ENCODE measurements around the gene RHCG.
A peak's percentile ranks its signal among the peaks of the same experiment; 100 is the strongest.
"Not testable (repeated sequence)": the region's sequence is repeated elsewhere in the genome, so short reads cannot be mapped to it uniquely, and the experiment has no call there.

The RHCG gene

GRCh38 chr15:89489376-89489775 lies 7.0 kb downstream of the RHCG start:
- Histone ChIP-seq H3K9ac (ENCODE audit: low read depth, low read length) (no peak overlapping the region), H3K4me1 (ENCODE audit: control insufficient read depth, insufficient read depth, low read length) (no peaks in the 10 kb centered on the region), H3K9me3 (ENCODE audit: control insufficient read depth, insufficient read depth, low read length) (no peaks in the 10 kb centered on the region), H3K27me3 (ENCODE audit: control insufficient read depth, insufficient read depth, low read length) (peaks cover 21% of the 10 kb centered on the region), H3K36me3 (ENCODE audit: control insufficient read depth, insufficient read depth, low read length) (no peaks in the 10 kb centered on the region), H3K4me3 (ENCODE audit: low read depth, low read length) (no peak overlapping the region)

- Histone ChIP-seq H3K4me3 (ENCODE audit: low read depth, low read length) (no peak overlapping the region), H3K9me3 (ENCODE audit: control insufficient read depth, insufficient read depth, low read length) (no peaks in the 10 kb centered on the region), H3K27me3 (ENCODE audit: control insufficient read depth, insufficient read depth, low read length) (peaks cover 17% of the 10 kb centered on the region), H3K9ac (ENCODE audit: low read depth, low read length) (no peak overlapping the region), H3K4me1 (ENCODE audit: control insufficient read depth, insufficient read depth, low read length) (no peaks in the 10 kb centered on the region), H3K36me3 (ENCODE audit: control insufficient read depth, insufficient read depth, low read length) (no peaks in the 10 kb centered on the region)
These were observed 8.6 kb downstream of the RHCG start for GRCh38 chr15:89487791-89488190.

- H3K27me3 ChIP-seq (ENCODE audit: control insufficient read depth, insufficient read depth, low read length): peaks cover 17% of the 10 kb centered on the region
- no peak overlapping the region for H3K9ac ChIP-seq (ENCODE audit: low read depth, low read length)
- no peaks in the 10 kb centered on the region for H3K9me3 ChIP-seq (ENCODE audit: control insufficient read depth, insufficient read depth, low read length)
- no peak overlapping the region for H3K4me3 ChIP-seq (ENCODE audit: low read depth, low read length)
- no peaks in the 10 kb centered on the region for H3K36me3 ChIP-seq (ENCODE audit: control insufficient read depth, insufficient read depth, low read length)
- no peaks in the 10 kb centered on the region for H3K4me1 ChIP-seq (ENCODE audit: control insufficient read depth, insufficient read depth, low read length)
These were observed 9.7 kb downstream of the RHCG start for GRCh38 chr15:89486726-89487050.

GRCh38 chr15:89483079-89483478 lies 13.3 kb downstream of the RHCG start:
- no peaks in the 10 kb centered on the region for H3K36me3 ChIP-seq (ENCODE audit: control insufficient read depth, insufficient read depth, low read length)
- no peaks in the 10 kb centered on the region for H3K4me1 ChIP-seq (ENCODE audit: control insufficient read depth, insufficient read depth, low read length)
- H3K4me3 ChIP-seq (ENCODE audit: low read depth, low read length): no peak overlapping the region
- no peaks in the 10 kb centered on the region for H3K9me3 ChIP-seq (ENCODE audit: control insufficient read depth, insufficient read depth, low read length)
- H3K27me3 ChIP-seq (ENCODE audit: control insufficient read depth, insufficient read depth, low read length): peaks cover 19% of the 10 kb centered on the region
- no peak overlapping the region for H3K9ac ChIP-seq (ENCODE audit: low read depth, low read length)

GRCh38 chr15:89482139-89482538 lies 14.2 kb downstream of the RHCG start:
- peaks cover 14% of the 10 kb centered on the region for H3K27me3 ChIP-seq (ENCODE audit: control insufficient read depth, insufficient read depth, low read length)
- no peak overlapping the region for H3K4me3 ChIP-seq (ENCODE audit: low read depth, low read length)
- H3K9ac ChIP-seq (ENCODE audit: low read depth, low read length): no peak overlapping the region
- H3K9me3 ChIP-seq (ENCODE audit: control insufficient read depth, insufficient read depth, low read length): no peaks in the 10 kb centered on the region
- H3K36me3 ChIP-seq (ENCODE audit: control insufficient read depth, insufficient read depth, low read length): no peaks in the 10 kb centered on the region
- H3K4me1 ChIP-seq (ENCODE audit: control insufficient read depth, insufficient read depth, low read length): no peaks in the 10 kb centered on the region

GRCh38 chr15:89480505-89480904 lies 15.9 kb downstream of the RHCG start:
- peaks cover 8% of the 10 kb centered on the region for H3K27me3 ChIP-seq (ENCODE audit: control insufficient read depth, insufficient read depth, low read length)
- H3K4me1 ChIP-seq (ENCODE audit: control insufficient read depth, insufficient read depth, low read length): no peaks in the 10 kb centered on the region
- no peaks in the 10 kb centered on the region for H3K9me3 ChIP-seq (ENCODE audit: control insufficient read depth, insufficient read depth, low read length)
- no peak overlapping the region for H3K9ac ChIP-seq (ENCODE audit: low read depth, low read length)
- H3K36me3 ChIP-seq (ENCODE audit: control insufficient read depth, insufficient read depth, low read length): no peaks in the 10 kb centered on the region
- no peak overlapping the region for H3K4me3 ChIP-seq (ENCODE audit: low read depth, low read length)

- no peaks in the 10 kb centered on the region for H3K36me3 ChIP-seq (ENCODE audit: control insufficient read depth, insufficient read depth, low read length)
- no peaks in the 10 kb centered on the region for H3K9me3 ChIP-seq (ENCODE audit: control insufficient read depth, insufficient read depth, low read length)
- H3K9ac ChIP-seq (ENCODE audit: low read depth, low read length): no peak overlapping the region
- no peak overlapping the region for H3K4me3 ChIP-seq (ENCODE audit: low read depth, low read length)
- H3K4me1 ChIP-seq (ENCODE audit: control insufficient read depth, insufficient read depth, low read length): no peaks in the 10 kb centered on the region
- peaks cover 8% of the 10 kb centered on the region for H3K27me3 ChIP-seq (ENCODE audit: control insufficient read depth, insufficient read depth, low read length)
These were observed 17.2 kb downstream of the RHCG start for GRCh38 chr15:89479173-89479572.

GRCh38 chr15:89477411-89478242 lies 18.8 kb downstream of the RHCG start:
- Histone ChIP-seq H3K27me3 (ENCODE audit: control insufficient read depth, insufficient read depth, low read length) (peaks cover 8% of the 10 kb centered on the region), H3K4me1 (ENCODE audit: control insufficient read depth, insufficient read depth, low read length) (no peaks in the 10 kb centered on the region), H3K9me3 (ENCODE audit: control insufficient read depth, insufficient read depth, low read length) (no peaks in the 10 kb centered on the region), H3K36me3 (ENCODE audit: control insufficient read depth, insufficient read depth, low read length) (no peaks in the 10 kb centered on the region), H3K4me3 (ENCODE audit: low read depth, low read length) (no peak overlapping the region), H3K9ac (ENCODE audit: low read depth, low read length) (no peak overlapping the region)

GRCh38 chr15:89475661-89476060 lies 20.7 kb downstream of the RHCG start:
- no peak overlapping the region for H3K4me3 ChIP-seq (ENCODE audit: low read depth, low read length)
- no peak overlapping the region for H3K9ac ChIP-seq (ENCODE audit: low read depth, low read length)
- H3K27me3 ChIP-seq (ENCODE audit: control insufficient read depth, insufficient read depth, low read length): peaks cover 24% of the 10 kb centered on the region
- no peaks in the 10 kb centered on the region for H3K36me3 ChIP-seq (ENCODE audit: control insufficient read depth, insufficient read depth, low read length)
- H3K4me1 ChIP-seq (ENCODE audit: control insufficient read depth, insufficient read depth, low read length): peaks cover 2% of the 10 kb centered on the region
- H3K9me3 ChIP-seq (ENCODE audit: control insufficient read depth, insufficient read depth, low read length): no peaks in the 10 kb centered on the region

GRCh38 chr15:89472785-89473256 lies 23.6 kb downstream of the RHCG start:
- H3K4me1 ChIP-seq (ENCODE audit: control insufficient read depth, insufficient read depth, low read length): peaks cover 12% of the 10 kb centered on the region
- H3K4me3 ChIP-seq (ENCODE audit: low read depth, low read length): no peak overlapping the region
- no peaks in the 10 kb centered on the region for H3K9me3 ChIP-seq (ENCODE audit: control insufficient read depth, insufficient read depth, low read length)
- H3K36me3 ChIP-seq (ENCODE audit: control insufficient read depth, insufficient read depth, low read length): no peaks in the 10 kb centered on the region
- H3K9ac ChIP-seq (ENCODE audit: low read depth, low read length): no peak overlapping the region
- H3K27me3 ChIP-seq (ENCODE audit: control insufficient read depth, insufficient read depth, low read length): peaks cover 22% of the 10 kb centered on the region

GRCh38 chr15:89469426-89470096 lies 26.8 kb downstream of the RHCG start:
- peaks cover 38% of the 10 kb centered on the region for H3K27me3 ChIP-seq (ENCODE audit: control insufficient read depth, insufficient read depth, low read length)
- H3K9me3 ChIP-seq (ENCODE audit: control insufficient read depth, insufficient read depth, low read length): no peaks in the 10 kb centered on the region
- H3K4me1 ChIP-seq (ENCODE audit: control insufficient read depth, insufficient read depth, low read length): peaks cover 12% of the 10 kb centered on the region
- no peak overlapping the region for H3K9ac ChIP-seq (ENCODE audit: low read depth, low read length)
- H3K4me3 ChIP-seq (ENCODE audit: low read depth, low read length): peak overlapping the region; percentile 43
- no peaks in the 10 kb centered on the region for H3K36me3 ChIP-seq (ENCODE audit: control insufficient read depth, insufficient read depth, low read length)

GRCh38 chr15:89468813-89469212 lies 27.6 kb downstream of the RHCG start:
- peaks cover 12% of the 10 kb centered on the region for H3K4me1 ChIP-seq (ENCODE audit: control insufficient read depth, insufficient read depth, low read length)
- H3K4me3 ChIP-seq (ENCODE audit: low read depth, low read length): peak overlapping the region; percentile 43
- not testable (repeated sequence) for H3K9ac ChIP-seq (ENCODE audit: low read depth, low read length); H3K36me3 ChIP-seq (ENCODE audit: control insufficient read depth, insufficient read depth, low read length); H3K9me3 ChIP-seq (ENCODE audit: control insufficient read depth, insufficient read depth, low read length)
- peaks cover 44% of the 10 kb centered on the region for H3K27me3 ChIP-seq (ENCODE audit: control insufficient read depth, insufficient read depth, low read length)
